ENCODE measurements around the gene EFNA5.

- TF ChIP-seq, protein P1, sequence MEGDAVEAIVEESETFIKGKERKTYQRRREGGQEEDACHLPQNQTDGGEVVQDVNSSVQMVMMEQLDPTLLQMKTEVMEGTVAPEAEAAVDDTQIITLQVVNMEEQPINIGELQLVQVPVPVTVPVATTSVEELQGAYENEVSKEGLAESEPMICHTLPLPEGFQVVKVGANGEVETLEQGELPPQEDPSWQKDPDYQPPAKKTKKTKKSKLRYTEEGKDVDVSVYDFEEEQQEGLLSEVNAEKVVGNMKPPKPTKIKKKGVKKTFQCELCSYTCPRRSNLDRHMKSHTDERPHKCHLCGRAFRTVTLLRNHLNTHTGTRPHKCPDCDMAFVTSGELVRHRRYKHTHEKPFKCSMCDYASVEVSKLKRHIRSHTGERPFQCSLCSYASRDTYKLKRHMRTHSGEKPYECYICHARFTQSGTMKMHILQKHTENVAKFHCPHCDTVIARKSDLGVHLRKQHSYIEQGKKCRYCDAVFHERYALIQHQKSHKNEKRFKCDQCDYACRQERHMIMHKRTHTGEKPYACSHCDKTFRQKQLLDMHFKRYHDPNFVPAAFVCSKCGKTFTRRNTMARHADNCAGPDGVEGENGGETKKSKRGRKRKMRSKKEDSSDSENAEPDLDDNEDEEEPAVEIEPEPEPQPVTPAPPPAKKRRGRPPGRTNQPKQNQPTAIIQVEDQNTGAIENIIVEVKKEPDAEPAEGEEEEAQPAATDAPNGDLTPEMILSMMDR (IDR thresholded peaks at IDR 0.05; ENCODE audit: low read depth, low read length): no peak
- TF ChIP-seq POLR2A (IDR thresholded peaks at IDR 0.05; ENCODE audit: extremely low read depth, insufficient read length): no peak
Measured at GRCh38 chr5:107553117-107553555, 117.6 kb downstream of the EFNA5 start.

Data from NB4 (cell line).